Endodermal cell (in vitro differentiated cells): ENCODE measurements around the gene STAM2. TPM values are rescaled to one million over a fixed set of nuclear protein-coding genes. Genes with fewer than 3 reads are reported as not detected.
"Not testable (repeated sequence)": the region's sequence is repeated elsewhere in the genome, so short reads cannot be mapped to it uniquely, and the experiment has no call there.

Experiments used
- DNase-seq: peaks from one replicate; pipeline ENCODE4 v3.0.0-alpha.2; 2017
- H3K27ac ChIP-seq: 2 replicates; pipeline ENCODE4 v1.5.1; 2013; ENCODE audit warnings: mild to moderate bottlenecking, low read depth, low read length, moderate library complexity
- H3K27me3 ChIP-seq: 2 replicates; pipeline ENCODE4 v1.6.1; 2013; ENCODE audit warnings: mild to moderate bottlenecking, low read length, moderate library complexity; ENCODE audit not compliant: insufficient read depth, control insufficient read depth, poor library complexity, severe bottlenecking
- H3K36me3 ChIP-seq: 2 replicates; pipeline ENCODE4 v1.7.0; 2013; ENCODE audit warnings: mild to moderate bottlenecking, low read length, moderate library complexity; ENCODE audit not compliant: control insufficient read depth, insufficient read depth
- H3K4me1 ChIP-seq: one replicate; pipeline ENCODE4 v1.7.0; 2013; ENCODE audit warnings: low read length; ENCODE audit not compliant: control insufficient read depth, insufficient read depth
- H3K4me3 ChIP-seq: 2 replicates; pipeline ENCODE4 v1.5.1; 2013; ENCODE audit warnings: mild to moderate bottlenecking, low read length, moderate library complexity
- H3K9ac ChIP-seq: 2 replicates; pipeline ENCODE4 v1.6.1; 2013; ENCODE audit warnings: mild to moderate bottlenecking, low read length, moderate library complexity; ENCODE audit not compliant: poor library complexity, severe bottlenecking; ENCODE audit errors: extremely low read depth
- H3K9me3 ChIP-seq: 2 replicates; pipeline ENCODE4 v1.6.1; 2013; ENCODE audit warnings: mild to moderate bottlenecking, low read length, moderate library complexity; ENCODE audit not compliant: control insufficient read depth
- H3K27ac Mint-ChIP-seq: 2 replicates; pipeline ENCODE4 v1.8.0; 2020; ENCODE audit warnings: mixed read lengths
- H3K27me3 Mint-ChIP-seq: 2 replicates; pipeline ENCODE4 v1.8.0; 2021; ENCODE audit warnings: mild to moderate bottlenecking, mixed read lengths; ENCODE audit not compliant: insufficient read depth
- H3K36me3 Mint-ChIP-seq: 2 replicates; pipeline ENCODE4 v1.8.0; 2020; ENCODE audit warnings: low read depth, mixed read lengths
- H3K4me1 Mint-ChIP-seq: 2 replicates; pipeline ENCODE4 v1.8.0; 2020; ENCODE audit warnings: mixed read lengths
- H3K4me3 Mint-ChIP-seq: 2 replicates; pipeline ENCODE4 v1.8.0; 2020; ENCODE audit warnings: mild to moderate bottlenecking, moderate library complexity, mixed read lengths
- H3K9me3 Mint-ChIP-seq: 2 replicates; pipeline ENCODE4 v1.8.0; 2020; ENCODE audit warnings: mild to moderate bottlenecking, mixed read lengths
- CTCF ChIP-seq: fragments of 200-600 bp; sonication (generic); conservative IDR thresholded peaks from 2 replicates; pipeline ENCODE4 v1.5.0; 2021; ENCODE audit warnings: antibody characterized with exemption, mild to moderate bottlenecking
- WGBS, 2 experiments: methylation state at CpG; one replicate each; pipeline versions ENCODE4 v1.1.5 to v1.1.7; 2013; ENCODE audit warnings: missing lambda C conversion rate in 2 of 2, mixed read lengths in 1 of 2; ENCODE audit not compliant: insufficient coverage in 1 of 2, insufficient read length in 1 of 2; 5-methylcytosine and 5-hydroxymethylcytosine counted together
- total RNA-seq, 2 donors: library from RNA; stranded (reverse); fragmentation: NEBNext Ultra II Directional in 1 of 2; extraction: Animal tissue kit (Norgen Biotek cat#: 25700) in 1 of 2; gene quantifications; 2 replicates in 1 of 2; 3 replicates in 1 of 2; pipeline ENCODE4 v1.2.1, GENCODE V29; 2021

Gene STAM2
- total RNA-seq, 2 donors from 2014 or later = 21.5 to 30.9 TPM

GRCh38 chr2:152166633-152167032 is 8.9 kb downstream of the STAM2 start:
- no peak overlapping the region for H3K27ac Mint-ChIP-seq
- no peak for DNase-seq
- Histone ChIP-seq H3K9ac (no peak overlapping the region), H3K27me3 (no peaks in the 10 kb centered on the region), H3K4me3 (no peak overlapping the region), H3K4me1 (peaks cover 3% of the 10 kb centered on the region), H3K27ac (no peak overlapping the region), H3K36me3 (no peaks in the 10 kb centered on the region), H3K9me3 (peaks cover 22% of the 10 kb centered on the region)
- no peaks in the 10 kb centered on the region for H3K27me3 Mint-ChIP-seq
- 88% methylated on average over 3 of the region's 3 CpGs; no CpG with 5 or more reads in 1 of the 2 experiments for WGBS, 2 experiments
- TF ChIP-seq CTCF = no peak
- H3K9me3 Mint-ChIP-seq = peaks cover 27% of the 10 kb centered on the region
- H3K4me1 Mint-ChIP-seq = peaks cover 6% of the 10 kb centered on the region
- peaks cover 22% of the 10 kb centered on the region for H3K36me3 Mint-ChIP-seq
- H3K4me3 Mint-ChIP-seq = no peak overlapping the region

GRCh38 chr2:152165780-152166179 is 9.8 kb downstream of the STAM2 start:
- Mint-ChIP-seq H3K27ac (no peak overlapping the region), H3K36me3 (peaks cover 24% of the 10 kb centered on the region), H3K4me1 (peaks cover 5% of the 10 kb centered on the region), H3K27me3 (no peaks in the 10 kb centered on the region), H3K9me3 (peaks cover 32% of the 10 kb centered on the region), H3K4me3 (no peak overlapping the region)
- Histone ChIP-seq H3K9ac (no peak overlapping the region), H3K4me1 (peaks cover 3% of the 10 kb centered on the region), H3K9me3 (peaks cover 24% of the 10 kb centered on the region), H3K27me3 (no peaks in the 10 kb centered on the region), H3K27ac (no peak overlapping the region), H3K36me3 (no peaks in the 10 kb centered on the region), H3K4me3 (no peak overlapping the region)
- no peak for TF ChIP-seq CTCF
- DNase-seq = no peak
- 94 to 100% methylated on average over 3 to 7 of the region's 7 CpGs for WGBS, 2 experiments

- H3K27me3 ChIP-seq = no peaks in the 10 kb centered on the region
- Mint-ChIP-seq H3K9me3 (peaks cover 32% of the 10 kb centered on the region), H3K27ac (no peak overlapping the region), H3K27me3 (no peaks in the 10 kb centered on the region), H3K36me3 (peaks cover 24% of the 10 kb centered on the region), H3K4me3 (no peak overlapping the region), H3K4me1 (peaks cover 5% of the 10 kb centered on the region)
- no peak for DNase-seq
- H3K4me1 ChIP-seq = peaks cover 3% of the 10 kb centered on the region
- H3K9ac ChIP-seq = no peak overlapping the region
- 92% methylated on average over 7 of the region's 7 CpGs; no CpG with 5 or more reads in 1 of the 2 experiments for WGBS, 2 experiments
- TF ChIP-seq CTCF = no peak
- H3K4me3 ChIP-seq = no peak overlapping the region
- no peak overlapping the region for H3K27ac ChIP-seq
- no peaks in the 10 kb centered on the region for H3K36me3 ChIP-seq
- H3K9me3 ChIP-seq = peaks cover 24% of the 10 kb centered on the region
Measured at GRCh38 chr2:152165306-152165705, 10.3 kb downstream of the STAM2 start.

GRCh38 chr2:152163669-152164068 is 11.9 kb downstream of the STAM2 start:
- not testable (repeated sequence) for H3K4me1 Mint-ChIP-seq, H3K4me3 ChIP-seq, H3K27ac Mint-ChIP-seq, H3K27ac ChIP-seq, H3K4me1 ChIP-seq, H3K4me3 Mint-ChIP-seq, H3K9ac ChIP-seq, H3K27me3 Mint-ChIP-seq, H3K27me3 ChIP-seq, DNase-seq, H3K36me3 ChIP-seq
- peaks cover 32% of the 10 kb centered on the region for H3K36me3 Mint-ChIP-seq
- H3K9me3 ChIP-seq = peaks cover 26% of the 10 kb centered on the region
- WGBS, 2 experiments = 97 to 100% methylated on average over 2 to 5 of the region's 5 CpGs
- H3K9me3 Mint-ChIP-seq = peaks cover 46% of the 10 kb centered on the region
